ENCODE data around the gene TEDC2. TPM values are rescaled to one million over a fixed set of nuclear protein-coding genes. Genes with fewer than 3 reads are reported as not detected.
A peak's percentile ranks its signal among the peaks of the same experiment; 100 is the strongest.
"Not testable (repeated sequence)": the region's sequence is repeated elsewhere in the genome, so short reads cannot be mapped to it uniquely, and the experiment has no call there.

TEDC2 gene
- polyA plus RNA-seq, 1 donor from 2014 or later: 1.0 TPM

- Mint-ChIP-seq H3K27me3 (peaks cover 18% of the 10 kb centered on the region), H3K9me3 (no peaks in the 10 kb centered on the region), H3K4me1 (peaks cover 6 to 10% (median 7%) of the 10 kb centered on the region in 3 donors), H3K36me3 (no peaks in the 10 kb centered on the region), H3K4me3 (peak within 1 kb of the TSS; percentile 81 to 85 (median 84)), H3K27ac (peak within 1 kb of the TSS; percentile 39 to 80 (median 75))
Observed at GRCh38 chr16:2474877-2475412, 15.0 kb downstream of the TEDC2 start, which contains the start of gene TBC1D24. Gene TBC1D24, plus strand, starts transcription at chr16:2475127. Its CDS starts 21,022 bp downstream, at chr16:2496149.

- Mint-ChIP-seq H3K4me1 (peaks cover 2 to 8% (median 6%) of the 10 kb centered on the region in 3 donors), H3K27ac (peak overlapping the region in 2 of 3 donors; percentile 75 to 80), H3K9me3 (no peaks in the 10 kb centered on the region), H3K4me3 (peak overlapping the region; percentile 70 to 85 (median 82)), H3K36me3 (no peaks in the 10 kb centered on the region), H3K27me3 (peaks cover 10% of the 10 kb centered on the region)
Observed at GRCh38 chr16:2475413-2476344, 15.8 kb downstream of the TEDC2 start.

GRCh38 chr16:2476345-2476720 is 16.4 kb downstream of the TEDC2 start:
- Mint-ChIP-seq H3K4me3 (peak overlapping the region; percentile 70 to 85 (median 82)), H3K27me3 (peaks cover 10% of the 10 kb centered on the region), H3K4me1 (peaks cover 2 to 8% (median 6%) of the 10 kb centered on the region in 3 donors), H3K36me3 (no peaks in the 10 kb centered on the region), H3K27ac (peak overlapping the region in 2 of 3 donors; percentile 75 to 80), H3K9me3 (no peaks in the 10 kb centered on the region)

GRCh38 chr16:2476741-2477140 is 16.8 kb downstream of the TEDC2 start:
- Mint-ChIP-seq H3K4me3 (peak overlapping the region in 3 of 4 donors; percentile 34 to 85 (median 84)), H3K36me3 (no peaks in the 10 kb centered on the region), H3K27me3 (peaks cover 10% of the 10 kb centered on the region), H3K27ac (peak overlapping the region; percentile 67 to 80 (median 75)), H3K4me1 (peaks cover 2 to 8% (median 6%) of the 10 kb centered on the region in 3 donors), H3K9me3 (no peaks in the 10 kb centered on the region)

GRCh38 chr16:2477327-2477726 is 17.4 kb downstream of the TEDC2 start:
- Mint-ChIP-seq H3K4me1 (peaks cover 2 to 8% (median 6%) of the 10 kb centered on the region in 3 donors), H3K27ac (peak overlapping the region in 1 of 3 donors; percentile 80), H3K4me3 (peak overlapping the region in 1 of 4 donors; percentile 85), H3K27me3 (peaks cover 10% of the 10 kb centered on the region), H3K36me3 (no peaks in the 10 kb centered on the region), H3K9me3 (no peaks in the 10 kb centered on the region)

- Mint-ChIP-seq H3K4me3 (peak overlapping the region in 2 of 4 donors; percentile 29 to 40), H3K27ac (no peak overlapping the region), H3K27me3 (peaks cover 2% of the 10 kb centered on the region), H3K9me3 (no peaks in the 10 kb centered on the region), H3K36me3 (no peaks in the 10 kb centered on the region), H3K4me1 (peaks cover 2 to 6% (median 6%) of the 10 kb centered on the region in 3 donors)
Observed at GRCh38 chr16:2478279-2478678, 18.4 kb downstream of the TEDC2 start.

- not testable (repeated sequence) for H3K9me3 Mint-ChIP-seq, H3K36me3 Mint-ChIP-seq, H3K27me3 Mint-ChIP-seq, H3K4me1 Mint-ChIP-seq, H3K27ac Mint-ChIP-seq
- H3K4me3 Mint-ChIP-seq: peak overlapping the region in 1 of 4 donors; percentile 57
Observed at GRCh38 chr16:2479996-2480395, 20.1 kb downstream of the TEDC2 start.

GRCh38 chr16:2480948-2481347 is 21.0 kb downstream of the TEDC2 start:
- no peaks in the 10 kb centered on the region for H3K9me3 Mint-ChIP-seq
- no peaks in the 10 kb centered on the region for H3K36me3 Mint-ChIP-seq
- peaks cover 3 to 6% (median 4%) of the 10 kb centered on the region in 3 donors for H3K4me1 Mint-ChIP-seq
- H3K4me3 Mint-ChIP-seq: no peak overlapping the region
- H3K27ac Mint-ChIP-seq: peak overlapping the region in 1 of 3 donors; percentile 14
- H3K27me3 Mint-ChIP-seq: no peaks in the 10 kb centered on the region

- Mint-ChIP-seq H3K4me1 (peaks cover 4 to 6% (median 5%) of the 10 kb centered on the region in 3 donors), H3K4me3 (no peak overlapping the region), H3K27me3 (no peaks in the 10 kb centered on the region), H3K36me3 (no peaks in the 10 kb centered on the region), H3K27ac (no peak overlapping the region), H3K9me3 (no peaks in the 10 kb centered on the region)
Observed at GRCh38 chr16:2481676-2482075, 21.8 kb downstream of the TEDC2 start.

- H3K9me3 Mint-ChIP-seq: no peaks in the 10 kb centered on the region
- peaks cover 4 to 9% (median 7%) of the 10 kb centered on the region in 3 donors for H3K4me1 Mint-ChIP-seq
- peaks cover under 1% of the 10 kb centered on the region for H3K27me3 Mint-ChIP-seq
- H3K4me3 Mint-ChIP-seq: no peak overlapping the region
- H3K27ac Mint-ChIP-seq: peak overlapping the region in 1 of 3 donors; percentile 85
- peaks cover 3% of the 10 kb centered on the region for H3K36me3 Mint-ChIP-seq
Observed at GRCh38 chr16:2482249-2482648, 22.3 kb downstream of the TEDC2 start.

GRCh38 chr16:2482708-2483534 is 23.0 kb downstream of the TEDC2 start:
- Mint-ChIP-seq H3K4me1 (peaks cover 7 to 12% (median 11%) of the 10 kb centered on the region in 3 donors), H3K27me3 (peaks cover 2% of the 10 kb centered on the region), H3K36me3 (peaks cover 5% of the 10 kb centered on the region), H3K4me3 (no peak overlapping the region), H3K9me3 (no peaks in the 10 kb centered on the region), H3K27ac (peak overlapping the region in 1 of 3 donors; percentile 85)

- H3K9me3 Mint-ChIP-seq: no peaks in the 10 kb centered on the region
- peak overlapping the region in 1 of 4 donors; percentile 44 for H3K4me3 Mint-ChIP-seq
- H3K4me1 Mint-ChIP-seq: peaks cover 7 to 12% (median 11%) of the 10 kb centered on the region in 3 donors
- peaks cover 5% of the 10 kb centered on the region for H3K36me3 Mint-ChIP-seq
- peaks cover 2% of the 10 kb centered on the region for H3K27me3 Mint-ChIP-seq
- H3K27ac Mint-ChIP-seq: peak overlapping the region in 2 of 3 donors; percentile 7 to 71
Observed at GRCh38 chr16:2483939-2484897, 24.3 kb downstream of the TEDC2 start.

- H3K4me3 Mint-ChIP-seq: peak overlapping the region in 2 of 4 donors; percentile 8 to 44
- H3K27ac Mint-ChIP-seq: peak overlapping the region in 1 of 3 donors; percentile 71
- H3K27me3 Mint-ChIP-seq: peaks cover 2% of the 10 kb centered on the region
- peaks cover 5% of the 10 kb centered on the region for H3K36me3 Mint-ChIP-seq
- H3K4me1 Mint-ChIP-seq: peaks cover 7 to 12% (median 11%) of the 10 kb centered on the region in 3 donors
- no peaks in the 10 kb centered on the region for H3K9me3 Mint-ChIP-seq
Observed at GRCh38 chr16:2484898-2485508, 25.1 kb downstream of the TEDC2 start.

Measured in IgD-negative memory B cell (primary cell).